OCI-LY3 (cell line): ENCODE measurements around the gene LCN2.

ENCODE experiments used
- H2AFZ ChIP-seq: fragments of 200-600, 300-600 bp; shearing (Covaris generic); 2 replicates; pipeline ENCODE4 v1.6.0; 2014; ENCODE audit warnings: antibody characterized with exemption, low read depth, low read length
- H3K27ac ChIP-seq: fragments of 200-600, 300-600 bp; sonication (generic); 2 replicates; pipeline ENCODE4 v1.5.1; 2014; ENCODE audit warnings: mild to moderate bottlenecking, low read length, moderate library complexity, mixed read lengths
- H3K27me3 ChIP-seq: fragments of 200-600, 300-600 bp; sonication (generic); 2 replicates; pipeline ENCODE4 v1.6.1; 2014; ENCODE audit warnings: low read depth, low read length, mixed read lengths
- H3K36me3 ChIP-seq: fragments of 200-600, 300-600 bp; sonication (generic); replicated peaks from 2 replicates; pipeline ENCODE3; 2014; ENCODE audit warnings: low read depth, low read length, mixed read lengths
- H3K4me1 ChIP-seq: fragments of 300-600, 200-600 bp; sonication (generic); 2 replicates; pipeline ENCODE4 v1.6.1; 2014; ENCODE audit warnings: low read length, mixed read lengths
- H3K4me2 ChIP-seq: fragments of 200-600, 300-600 bp; sonication (generic); 2 replicates; pipeline ENCODE4 v1.6.1; 2014; ENCODE audit warnings: low read length, mixed read lengths
- H3K4me3 ChIP-seq: fragments of 300-600, 200-600 bp; sonication (generic); 2 replicates; pipeline ENCODE4 v1.5.1; 2014; ENCODE audit warnings: antibody characterized with exemption, mild to moderate bottlenecking, low read length, moderate library complexity
- H3K79me2 ChIP-seq: fragments of 300-600, 200-600 bp; shearing (Covaris generic); 2 replicates; pipeline ENCODE4 v1.6.1; 2014; ENCODE audit warnings: mild to moderate bottlenecking, low read length, mixed read lengths
- H3K9ac ChIP-seq: fragments of 300-600, 200-600 bp; shearing (Covaris generic); 2 replicates; pipeline ENCODE4 v1.6.0; 2014; ENCODE audit warnings: mild to moderate bottlenecking, low read length, moderate library complexity
- H3K9me3 ChIP-seq: fragments of 200-600, 300-600 bp; shearing (Covaris generic); 2 replicates; pipeline ENCODE4 v1.6.1; 2014; ENCODE audit warnings: low read length, mixed read lengths; ENCODE audit not compliant: insufficient read depth
- H4K20me1 ChIP-seq: fragments of 200-600, 300-600 bp; sonication (generic); 2 replicates; pipeline ENCODE4 v1.6.1; 2016; ENCODE audit warnings: low read length, mixed read lengths; ENCODE audit not compliant: insufficient read depth
- EZH2phosphoT487 ChIP-seq: fragments of 200-600 bp; shearing (Covaris generic); IDR thresholded peaks from 2 replicates; pipeline ENCODE4 v1.6.1; 2018; ENCODE audit warnings: antibody characterized with exemption, mixed run types, low read depth
- TF ChIP-seq, protein P1 (sequence below): fragments of 200-600, 300-600 bp; sonication (generic); IDR thresholded peaks from 2 replicates; pipeline ENCODE4 v1.5.1; 2014; ENCODE audit warnings: antibody characterized with exemption, low read length, low read depth

The LCN2 gene

DNA sequence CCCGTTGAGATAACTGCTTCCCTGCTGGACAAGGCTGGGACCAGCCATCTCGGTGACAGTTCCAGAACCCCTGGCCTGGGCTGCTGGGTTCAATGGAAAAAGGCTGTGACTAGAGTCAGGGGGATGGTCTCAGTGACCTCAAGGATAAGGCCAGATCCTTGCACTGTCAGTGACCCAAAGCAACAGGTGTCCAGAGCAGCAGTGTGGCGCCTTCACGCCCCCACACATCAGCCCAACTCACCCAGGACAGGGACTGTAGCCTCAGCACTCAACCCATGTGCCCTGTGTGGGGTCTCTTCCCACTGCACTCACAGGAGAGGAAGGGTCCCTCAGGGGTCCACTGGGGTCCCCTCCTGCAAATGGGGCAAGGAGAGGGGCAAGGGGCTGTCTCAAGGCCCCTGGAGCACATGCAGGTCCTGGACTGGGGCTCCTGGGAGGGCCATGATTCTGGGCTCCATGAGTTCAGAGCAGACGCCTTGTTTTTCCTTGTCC lies 698 bp upstream of the LCN2 start:
- TF ChIP-seq EZH2phosphoT487 = no peak
- TF ChIP-seq, protein P1, sequence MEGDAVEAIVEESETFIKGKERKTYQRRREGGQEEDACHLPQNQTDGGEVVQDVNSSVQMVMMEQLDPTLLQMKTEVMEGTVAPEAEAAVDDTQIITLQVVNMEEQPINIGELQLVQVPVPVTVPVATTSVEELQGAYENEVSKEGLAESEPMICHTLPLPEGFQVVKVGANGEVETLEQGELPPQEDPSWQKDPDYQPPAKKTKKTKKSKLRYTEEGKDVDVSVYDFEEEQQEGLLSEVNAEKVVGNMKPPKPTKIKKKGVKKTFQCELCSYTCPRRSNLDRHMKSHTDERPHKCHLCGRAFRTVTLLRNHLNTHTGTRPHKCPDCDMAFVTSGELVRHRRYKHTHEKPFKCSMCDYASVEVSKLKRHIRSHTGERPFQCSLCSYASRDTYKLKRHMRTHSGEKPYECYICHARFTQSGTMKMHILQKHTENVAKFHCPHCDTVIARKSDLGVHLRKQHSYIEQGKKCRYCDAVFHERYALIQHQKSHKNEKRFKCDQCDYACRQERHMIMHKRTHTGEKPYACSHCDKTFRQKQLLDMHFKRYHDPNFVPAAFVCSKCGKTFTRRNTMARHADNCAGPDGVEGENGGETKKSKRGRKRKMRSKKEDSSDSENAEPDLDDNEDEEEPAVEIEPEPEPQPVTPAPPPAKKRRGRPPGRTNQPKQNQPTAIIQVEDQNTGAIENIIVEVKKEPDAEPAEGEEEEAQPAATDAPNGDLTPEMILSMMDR = no peak
- H3K4me2 ChIP-seq = no peak overlapping the region
- no peak overlapping the region for H3K9ac ChIP-seq

DNA sequence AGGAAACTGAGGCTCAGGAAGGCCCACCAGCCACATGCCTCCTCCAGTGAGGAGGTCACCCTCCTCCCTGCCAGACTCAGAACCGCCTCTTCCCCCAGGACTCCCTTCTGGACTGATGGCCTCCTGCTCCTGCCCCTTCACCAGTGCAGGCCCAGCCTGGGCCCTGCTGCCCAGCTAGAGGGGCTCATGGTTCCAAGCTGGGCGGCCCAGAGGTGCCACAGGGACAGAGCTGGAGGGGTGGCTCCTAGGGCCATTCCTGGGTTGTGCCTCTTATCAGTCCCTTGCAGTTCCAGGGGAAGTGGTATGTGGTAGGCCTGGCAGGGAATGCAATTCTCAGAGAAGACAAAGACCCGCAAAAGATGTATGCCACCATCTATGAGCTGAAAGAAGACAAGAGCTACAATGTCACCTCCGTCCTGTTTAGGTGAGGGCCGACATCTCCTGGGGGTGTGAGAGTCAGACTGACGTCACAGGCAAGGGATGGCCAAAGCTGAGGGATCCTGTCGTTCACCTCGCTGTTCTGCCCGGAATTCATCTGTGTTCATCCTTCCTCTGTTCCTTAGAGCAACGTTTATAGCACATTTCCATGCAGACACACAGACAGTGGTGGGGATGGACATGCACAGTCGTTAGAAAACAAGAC lies 819 bp downstream of the LCN2 start:
- H3K36me3 ChIP-seq = no peaks in the 10 kb centered on the region
- no peak overlapping the region for H3K4me2 ChIP-seq
- H3K4me3 ChIP-seq = no peak overlapping the region
- H3K79me2 ChIP-seq = no peaks in the 10 kb centered on the region
- no peaks in the 10 kb centered on the region for H3K27me3 ChIP-seq
- no peak overlapping the region for H3K27ac ChIP-seq
- TF ChIP-seq, protein P1 = no peak
- TF ChIP-seq EZH2phosphoT487 = no peak
- no peak overlapping the region for H2AFZ ChIP-seq
- H3K4me1 ChIP-seq = peaks cover 5% of the 10 kb centered on the region; the same call in 1 of the 2 replicates
- no peaks in the 10 kb centered on the region for H4K20me1 ChIP-seq
- no peak overlapping the region for H3K9ac ChIP-seq
- H3K9me3 ChIP-seq = no peaks in the 10 kb centered on the region

More for the DNA sequence above, 698 bp upstream of the LCN2 start:
- Histone ChIP-seq H2AFZ (no peak overlapping the region), H3K4me3 (no peak overlapping the region), H3K36me3 (no peaks in the 10 kb centered on the region), H3K27ac (no peak overlapping the region), H3K27me3 (no peaks in the 10 kb centered on the region), H3K79me2 (no peaks in the 10 kb centered on the region), H4K20me1 (no peaks in the 10 kb centered on the region), H3K4me1 (peaks cover 5% of the 10 kb centered on the region; the same call in 1 of the 2 replicates), H3K9me3 (no peaks in the 10 kb centered on the region)

DNA sequence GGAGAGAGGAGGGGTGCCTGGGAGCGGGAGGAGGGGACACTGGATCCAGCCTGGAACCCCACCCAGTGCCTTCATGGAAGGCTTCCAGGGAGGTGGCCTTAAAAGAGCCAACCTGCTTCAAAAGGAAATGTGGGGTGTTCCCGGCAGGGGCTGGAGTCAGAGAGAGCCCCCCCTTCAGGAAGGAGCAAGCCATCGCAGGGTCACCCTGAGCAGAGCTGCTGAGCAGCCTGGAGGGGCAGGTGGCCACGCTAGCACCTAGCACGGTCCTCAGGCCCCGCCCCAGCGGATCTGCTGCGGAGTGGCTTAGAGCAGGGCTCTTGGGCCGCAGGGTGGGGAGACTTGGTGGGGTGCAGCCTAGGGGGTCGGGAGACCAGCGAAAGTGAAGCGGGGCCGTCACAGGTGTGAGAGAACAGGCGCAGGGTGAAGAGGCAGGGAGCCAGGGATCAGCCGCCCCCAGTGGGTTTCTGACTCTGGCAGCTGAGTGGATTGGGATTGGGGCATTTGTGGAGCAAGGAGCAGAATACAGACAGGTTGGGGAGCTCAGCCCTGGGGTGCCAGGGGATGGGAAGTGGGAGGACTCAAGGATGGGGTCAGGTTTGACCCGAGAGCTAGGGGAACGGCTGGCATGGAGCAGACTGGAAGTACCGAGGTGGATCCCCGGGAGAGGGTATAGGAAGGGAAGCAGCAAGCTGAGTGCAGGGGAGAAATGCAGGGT lies 1.5 kb downstream of the LCN2 start:
- Histone ChIP-seq H4K20me1 (no peaks in the 10 kb centered on the region), H2AFZ (no peak overlapping the region), H3K79me2 (no peaks in the 10 kb centered on the region), H3K27ac (no peak overlapping the region), H3K9ac (no peak overlapping the region), H3K4me1 (peaks cover 5% of the 10 kb centered on the region; the same call in 1 of the 2 replicates), H3K4me2 (no peak overlapping the region), H3K27me3 (no peaks in the 10 kb centered on the region), H3K9me3 (no peaks in the 10 kb centered on the region), H3K4me3 (no peak overlapping the region), H3K36me3 (no peaks in the 10 kb centered on the region)
- TF ChIP-seq, protein P1 = no peak; the same call in 1 of the 2 replicates
- TF ChIP-seq EZH2phosphoT487 = no peak
